GM19193 (cell line): ENCODE measurements around the gene CEP164.

Source experiments
- POLR2A ChIP-seq: IDR thresholded peaks from 4 replicates; pipeline ENCODE4 v1.6.1; 2011; ENCODE audit not compliant: insufficient read depth, insufficient read length; ENCODE audit errors: extremely low read depth

Gene CEP164

DNA sequence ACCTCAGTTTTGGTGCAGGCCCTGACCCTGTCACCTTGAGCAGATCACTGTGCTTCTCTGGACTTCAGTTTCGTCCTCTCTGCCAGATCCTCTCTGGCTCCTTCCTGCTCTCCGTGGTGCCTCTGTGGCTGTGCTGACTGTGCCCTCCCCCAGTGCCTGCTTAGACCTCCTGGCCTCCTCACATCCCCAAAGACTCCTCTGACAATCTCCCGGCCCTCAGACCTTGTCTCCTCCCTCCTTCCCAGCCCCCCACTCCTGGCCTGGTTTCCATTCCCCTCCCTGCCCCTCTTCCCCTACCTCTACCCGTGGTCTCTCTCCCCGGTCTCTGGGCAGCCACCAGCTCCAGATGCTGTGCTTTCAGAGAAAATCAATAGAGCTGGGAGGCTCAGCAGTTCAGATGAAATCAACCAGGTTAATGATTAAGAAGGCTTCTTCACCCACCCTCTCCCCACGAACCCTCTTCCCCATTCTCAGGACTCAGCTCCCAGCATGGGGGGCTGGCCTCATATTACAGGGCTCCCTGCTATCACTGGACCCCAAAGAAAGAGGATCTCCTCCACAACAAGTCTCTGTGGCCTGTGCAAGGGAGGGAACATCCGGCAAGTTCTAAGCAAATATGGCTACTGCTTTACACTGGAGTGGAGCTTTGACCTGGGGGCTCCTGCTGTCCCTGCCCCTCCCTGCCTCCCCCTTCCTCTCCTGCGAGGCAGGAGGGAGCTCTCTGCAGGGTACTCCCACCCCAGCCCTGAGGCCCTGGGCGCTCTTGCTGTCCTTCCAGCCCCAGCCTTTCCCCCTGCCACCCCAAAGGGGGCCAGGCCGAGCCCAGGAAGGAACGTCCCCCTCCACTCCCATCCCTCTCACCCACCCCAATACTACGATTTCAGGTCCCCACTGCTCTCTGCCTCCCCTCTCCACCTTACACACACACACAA, 28.0 kb upstream of the CEP164 start:
- TF ChIP-seq POLR2A = no peak

DNA sequence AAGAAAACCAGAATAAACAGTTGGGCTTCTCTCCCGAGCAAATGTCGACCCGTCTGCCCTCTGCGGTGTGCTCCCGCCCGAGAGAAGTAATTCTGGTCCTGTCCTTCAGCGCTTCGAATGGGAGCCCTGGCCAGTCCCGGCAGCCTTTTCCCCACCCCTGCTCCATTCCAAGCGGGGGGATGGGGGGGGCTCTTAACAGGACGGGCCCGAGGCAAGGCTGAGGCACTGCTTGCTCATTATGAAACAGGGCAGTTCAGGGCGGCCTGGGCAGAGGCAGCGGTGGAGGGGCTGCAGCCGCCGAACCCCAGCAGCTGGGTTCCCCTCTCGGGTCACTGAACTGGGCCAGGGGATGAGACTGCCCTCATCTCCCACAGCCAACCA, 27.4 kb upstream of the CEP164 start:
- TF ChIP-seq POLR2A = no peak

DNA sequence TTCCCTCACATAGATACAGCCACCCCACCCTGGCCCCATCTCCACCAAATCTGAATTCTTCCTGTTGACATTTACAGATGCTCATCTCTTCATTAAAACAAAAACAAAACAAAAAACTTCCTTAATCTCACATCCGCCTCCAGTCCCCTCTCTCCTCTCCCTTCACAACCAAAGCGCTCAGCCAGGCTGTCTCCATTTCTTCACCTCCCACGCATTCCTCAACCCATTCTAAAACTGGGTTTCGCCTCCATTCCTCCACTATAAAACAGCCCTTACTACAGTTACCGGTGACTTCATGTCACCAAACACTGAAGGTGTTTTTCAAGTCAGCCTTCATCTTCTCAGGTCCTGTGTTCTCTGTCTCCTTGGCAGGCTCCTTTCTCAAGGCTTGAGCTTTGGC, 26.9 kb upstream of the CEP164 start:
- TF ChIP-seq POLR2A = no peak

DNA sequence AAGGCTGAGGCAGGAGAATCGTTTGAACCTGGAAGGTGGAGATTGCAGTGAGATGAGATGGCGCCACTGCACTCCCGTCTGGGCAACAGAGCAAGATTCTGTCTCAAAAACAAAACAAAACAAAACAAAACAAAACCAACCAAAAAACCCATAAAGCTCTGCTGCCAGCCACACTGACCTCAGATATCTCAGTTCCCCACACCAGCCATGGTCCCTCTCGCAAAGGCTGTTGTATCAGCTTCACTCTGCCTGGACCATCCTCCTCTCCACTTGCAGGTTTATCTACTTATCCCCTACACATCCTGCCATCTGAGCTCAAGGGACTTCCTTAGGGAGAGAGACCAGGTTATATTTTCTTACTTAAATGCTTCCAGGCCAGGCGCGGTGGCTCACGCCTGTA, 25.4 kb upstream of the CEP164 start:
- no peak for TF ChIP-seq POLR2A

DNA sequence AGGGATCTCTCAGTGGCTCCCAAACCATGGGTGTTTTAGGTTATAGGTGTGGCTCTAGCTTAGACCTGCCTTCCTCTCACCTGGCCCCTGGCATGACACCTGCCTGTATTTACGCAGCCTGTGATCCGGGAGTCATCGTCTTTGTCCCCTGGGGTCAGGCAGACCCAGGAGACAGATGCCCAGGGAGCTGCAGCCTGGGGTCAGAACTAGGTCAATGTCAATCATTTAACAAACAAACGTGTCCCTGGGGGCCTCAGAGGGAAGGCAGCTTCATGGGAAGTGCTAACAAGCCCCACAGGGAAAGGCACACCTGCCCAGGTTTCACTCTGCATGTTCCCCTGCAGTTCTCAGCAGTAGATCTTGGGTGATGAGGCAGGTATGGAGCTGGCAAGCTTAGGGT, 24.6 kb upstream of the CEP164 start:
- no peak for TF ChIP-seq POLR2A

DNA sequence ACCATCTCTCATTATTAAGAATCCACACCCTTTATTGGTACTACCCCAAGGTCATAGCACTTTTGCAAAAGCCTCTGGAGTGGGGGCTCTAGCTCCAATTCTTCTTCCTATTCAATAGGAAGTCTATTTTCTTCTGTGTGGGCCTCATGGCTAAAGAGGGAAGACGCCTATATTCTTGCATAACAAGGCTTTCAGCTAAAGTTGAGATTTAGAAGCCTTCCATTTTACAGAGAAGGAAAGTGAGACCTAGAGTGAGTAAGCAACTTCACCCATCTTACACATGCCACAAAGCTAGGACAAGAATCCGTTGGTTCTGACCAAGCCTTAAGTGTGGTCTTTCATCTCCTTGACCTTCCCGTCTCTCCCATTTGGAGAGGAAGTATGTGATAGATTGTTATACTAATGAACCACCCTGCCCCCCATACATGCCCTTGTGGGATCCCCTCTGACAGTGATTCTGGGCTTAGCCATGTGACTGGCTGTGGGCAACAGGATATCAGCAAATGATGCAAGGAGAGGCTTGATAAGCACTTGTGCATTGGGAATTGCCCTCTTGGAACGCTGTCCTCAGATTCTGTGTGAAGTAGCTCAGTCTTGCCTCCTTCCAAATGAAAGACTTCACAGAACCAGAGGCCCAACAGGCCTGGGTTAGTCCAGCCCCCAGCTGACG, 23.9 kb upstream of the CEP164 start:
- no peak for TF ChIP-seq POLR2A

DNA sequence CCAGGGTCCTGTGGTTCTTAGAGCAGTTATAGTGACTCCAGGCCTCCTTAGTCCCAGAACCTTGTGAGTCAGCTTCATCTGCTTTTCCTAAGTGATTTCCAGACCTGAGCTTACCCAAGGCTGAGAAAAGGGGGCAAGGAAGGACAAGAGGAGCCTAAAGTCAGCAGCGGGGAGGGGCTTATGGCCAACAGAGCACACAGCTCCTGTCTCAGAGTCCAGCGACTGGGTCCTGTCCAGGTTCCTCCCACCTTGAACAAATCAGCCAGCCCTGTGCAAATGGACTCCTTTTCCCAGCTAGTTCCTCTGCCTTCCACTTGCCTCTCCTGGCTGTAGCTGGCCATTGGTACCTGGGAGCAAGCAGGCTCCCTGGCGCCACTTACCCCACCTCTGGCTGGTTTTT, 22.5 kb upstream of the CEP164 start:
- no peak for TF ChIP-seq POLR2A

DNA sequence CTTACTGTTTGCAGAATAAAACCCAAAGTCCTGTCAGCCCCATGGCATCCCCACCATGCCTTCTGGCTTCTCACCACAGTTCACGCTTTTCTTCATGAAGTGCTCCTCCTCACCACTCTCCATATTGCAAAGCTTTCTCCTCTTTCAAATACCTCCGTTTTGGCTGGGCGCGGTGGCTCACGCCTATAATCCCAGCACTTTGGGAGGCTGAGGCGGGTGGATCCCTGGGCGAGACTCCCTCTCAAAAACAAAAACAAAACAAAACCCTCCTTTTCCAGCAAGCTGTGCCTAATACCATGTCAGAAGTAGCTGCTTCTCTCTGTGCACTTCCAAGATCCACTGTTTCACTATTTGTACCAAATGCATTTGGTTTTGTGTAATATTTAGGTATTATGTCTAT, 18.3 kb upstream of the CEP164 start:
- no peak for TF ChIP-seq POLR2A

DNA sequence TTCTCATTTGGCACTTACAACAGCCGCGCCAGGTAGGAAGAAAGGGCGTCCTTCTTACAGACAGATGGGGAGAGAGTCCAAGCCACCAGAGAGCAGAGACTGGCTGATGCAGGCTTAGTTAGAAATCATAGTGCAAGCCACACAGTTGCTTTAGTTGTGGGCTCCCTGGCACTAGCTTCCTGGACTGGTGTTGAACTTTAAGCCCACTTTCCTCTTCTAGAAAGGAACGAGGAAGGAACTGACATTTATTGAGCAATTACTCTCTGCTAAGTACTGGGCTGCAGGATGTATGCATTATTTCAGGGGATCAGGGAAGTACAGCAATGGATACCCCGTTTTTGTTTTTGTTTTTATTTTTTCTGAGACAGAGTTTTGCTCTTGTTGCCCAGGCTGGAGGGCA, 14.6 kb upstream of the CEP164 start:
- no peak for TF ChIP-seq POLR2A

DNA sequence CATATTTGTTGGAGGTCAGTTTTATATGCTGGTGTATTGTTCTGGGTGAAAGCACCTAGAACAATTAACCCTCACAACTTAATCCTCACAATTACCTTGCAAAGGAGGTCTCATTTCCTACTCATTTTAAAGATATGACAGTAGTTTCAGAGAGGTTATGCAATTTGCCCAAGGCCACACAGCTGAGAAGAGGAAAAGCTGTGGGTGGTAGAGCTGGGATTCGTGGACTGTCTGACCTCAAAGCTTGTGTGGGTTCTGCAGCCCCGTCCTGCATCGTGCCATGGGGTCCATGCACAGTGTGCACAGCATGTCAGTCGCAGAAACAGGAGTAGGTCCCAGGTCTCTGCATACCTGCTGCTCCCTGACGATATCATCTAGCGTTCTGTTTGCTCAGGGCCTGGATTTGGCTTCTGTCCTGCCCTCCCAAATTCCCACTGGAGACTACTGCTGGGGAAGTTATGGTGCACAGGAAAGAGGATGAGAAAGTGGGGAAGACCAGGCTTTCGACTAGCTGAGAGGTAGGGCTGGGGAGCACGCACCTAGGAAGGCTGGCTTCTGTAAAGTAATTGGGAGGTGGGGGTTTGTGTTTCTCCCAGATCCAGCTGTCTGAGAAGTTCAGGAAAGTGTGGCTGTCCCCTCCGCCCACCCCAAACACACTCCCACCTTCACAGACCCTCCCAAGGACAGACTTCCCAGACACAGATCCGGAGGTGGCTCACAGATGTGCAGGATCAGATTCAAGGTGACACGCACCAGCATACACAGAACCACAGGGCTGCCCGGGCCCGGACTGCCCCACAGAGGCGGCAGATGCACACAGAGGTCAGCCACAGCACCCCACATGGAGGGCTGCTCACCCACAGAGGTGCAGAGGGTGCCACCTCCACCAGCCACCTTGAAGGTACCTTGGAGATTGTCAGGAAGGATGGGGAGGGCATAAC, 13.6 kb upstream of the CEP164 start:
- TF ChIP-seq POLR2A = no peak

DNA sequence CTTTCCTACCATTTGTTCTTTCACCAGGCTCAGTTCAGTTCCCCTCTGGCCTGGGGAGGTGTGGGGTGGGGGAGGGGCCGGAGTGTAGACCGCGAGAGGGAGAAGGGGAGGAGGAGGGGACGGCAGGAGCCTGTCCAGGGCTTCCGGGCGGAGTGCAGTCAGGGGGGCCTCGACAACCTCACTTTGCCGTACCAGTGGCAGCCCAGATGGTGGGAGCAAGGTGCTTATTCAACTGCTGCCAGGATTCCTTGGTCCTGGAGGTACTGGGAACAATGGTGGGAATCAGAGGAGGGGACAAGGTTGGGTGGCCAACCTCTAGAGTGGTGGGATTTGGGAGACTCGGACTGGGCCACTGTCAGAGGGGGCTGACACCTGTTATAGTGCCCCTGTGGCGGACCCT, 12.8 kb upstream of the CEP164 start:
- TF ChIP-seq POLR2A = no peak

DNA sequence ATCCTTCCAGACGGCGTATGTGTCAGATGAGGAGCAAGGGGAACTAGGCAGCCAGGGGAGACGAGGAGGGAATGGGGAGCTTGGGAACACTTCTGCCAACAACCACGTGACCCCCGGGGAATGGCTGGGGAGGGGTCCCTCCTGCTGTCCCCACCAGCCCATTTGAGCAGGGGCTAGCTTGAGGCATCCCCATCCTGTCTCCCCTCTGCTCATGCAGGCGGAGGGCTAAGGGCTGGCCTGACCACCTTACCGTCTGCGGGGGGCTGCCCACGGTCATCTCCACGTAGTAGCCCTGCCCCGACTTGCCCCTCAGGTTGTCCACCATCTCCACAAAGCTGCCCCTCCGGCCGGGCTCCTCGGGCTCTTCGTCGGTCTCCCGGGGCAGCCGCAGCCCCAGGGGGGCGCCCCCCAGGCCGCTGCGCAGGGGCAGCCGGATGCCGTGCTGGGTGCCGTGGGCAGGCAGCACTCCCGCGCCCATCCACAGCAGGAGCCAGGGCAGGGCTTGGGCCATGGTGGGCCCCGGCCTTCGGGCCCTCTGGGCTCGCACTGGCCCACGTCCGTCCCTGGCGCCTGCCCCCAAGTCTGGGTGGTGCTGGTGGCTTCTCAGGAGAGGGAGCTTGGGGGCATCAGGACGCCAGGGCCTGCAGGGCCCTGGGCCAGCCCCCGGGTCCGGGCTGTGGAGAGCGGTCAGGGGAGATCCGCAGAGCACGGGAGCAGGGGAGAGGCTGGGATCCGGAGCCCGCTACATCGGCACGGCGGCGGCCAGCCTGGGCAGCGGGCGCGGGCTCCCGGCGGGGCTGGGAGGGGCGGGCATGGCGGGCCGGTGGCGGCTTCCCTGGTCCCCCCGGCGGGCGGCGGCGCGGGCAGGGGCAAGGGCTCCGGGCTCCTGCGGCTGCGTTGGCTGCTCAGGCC, 12.1 kb upstream of the CEP164 start:
- no peak for TF ChIP-seq POLR2A

DNA sequence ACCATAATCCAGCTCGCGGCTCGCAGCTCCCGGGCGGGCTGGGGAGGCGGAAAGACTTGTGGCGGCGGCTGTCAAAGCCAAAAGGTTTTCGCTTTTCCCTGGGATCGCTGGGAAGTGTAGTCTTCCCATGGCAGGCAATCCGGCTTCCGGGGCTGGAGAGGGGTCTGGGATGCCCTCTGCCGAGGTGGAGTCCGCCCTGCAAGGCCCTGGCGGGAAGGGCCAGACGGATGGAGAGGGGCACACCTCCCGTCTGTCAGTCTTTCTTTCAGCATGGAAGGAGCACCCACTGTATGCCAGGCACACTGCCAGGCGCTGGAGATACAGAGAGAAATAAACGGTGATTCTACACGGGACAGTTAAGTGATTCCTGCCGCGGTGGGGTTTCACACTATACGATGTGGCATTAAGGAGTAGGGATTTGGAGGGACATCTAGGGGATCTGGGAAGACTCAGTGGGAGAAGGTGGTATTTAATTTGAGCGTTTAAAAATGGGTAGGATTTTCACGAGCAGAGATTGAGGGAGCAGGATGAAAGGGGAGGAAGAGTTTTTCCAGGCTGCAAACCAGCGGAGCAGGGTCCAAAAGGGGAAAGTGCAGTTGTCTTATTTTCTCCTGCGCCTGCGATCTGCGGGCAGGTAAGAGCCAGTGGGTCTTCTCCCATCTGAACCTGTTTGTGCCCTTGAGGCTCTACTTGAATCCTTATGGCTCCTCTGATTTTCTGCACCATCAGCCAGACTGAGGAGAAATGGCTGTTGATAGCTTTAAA, 11.3 kb upstream of the CEP164 start, which contains the start of gene BACE1:
Gene BACE1 (minus strand): TSS at position 60 of the 765 bp plus-strand sequence. CDS start 461 bp downstream, outside the sequence.
- TF ChIP-seq POLR2A = no peak
